Endothelial cell of umbilical vein (primary cell): Measurements from ENCODE around the gene EID2B. TPM values are rescaled to one million over a fixed set of nuclear protein-coding genes. Genes with fewer than 3 reads are reported as not detected.

Experiments
- BruUV-seq: library from RNA; stranded (reverse); fragments of 400-500 nt; replicated peaks from 2 replicates; lab custom pipeline; 2021; lab: Mats Ljungman, UMichigan
- CTCF ChIA-PET: fragments of 300-600, 350-600 bp; sonication (Branson Sonifier 250); formaldehyde crosslinking; loops from one replicate; lab custom pipeline; 2021; ENCODE audit warnings: antibody characterized with exemption, inconsistent platforms; lab: Charles Lee
- POLR2A ChIA-PET: fragments of 300-600, 350-600 bp; sonication (Branson Sonifier 250); formaldehyde crosslinking; loops from one replicate; lab custom pipeline; 2021; ENCODE audit warnings: antibody characterized with exemption, inconsistent platforms; lab: Charles Lee
- DNase-seq: peaks from one replicate; pipeline ENCODE4 v3.0.0-alpha.2; 2011; ENCODE audit warnings: low read depth, low spot score
- FAIRE-seq: peaks from 2 replicates; lab custom pipeline; 2011; peaks lifted over from hg19 to GRCh38; lab: Jason Lieb, UNC
- H2AFZ ChIP-seq: 2 replicates; pipeline ENCODE4 v1.6.0; 2012; ENCODE audit warnings: low read depth, low read length, control low read depth, inconsistent platforms
- H3K27ac ChIP-seq: 2 replicates; pipeline ENCODE4 v1.5.1; 2011; ENCODE audit warnings: low read depth, mild to moderate bottlenecking, control low read depth, low read length, moderate library complexity; ENCODE audit not compliant: insufficient read depth
- H3K27me3 ChIP-seq, 2 experiments: 2 replicates each; pipeline versions ENCODE4 v1.6.0 to v1.6.1; 2011; ENCODE audit warnings: low read length in 2 of 2, mixed read lengths in 1 of 2; ENCODE audit not compliant: control insufficient read depth in 2 of 2, insufficient read depth in 2 of 2
- H3K36me3 ChIP-seq, 2 experiments: 2 replicates in 1 of 2; 3 replicates in 1 of 2; pipeline ENCODE4 v1.5.1; 2011; ENCODE audit warnings: low read length in 2 of 2, mild to moderate bottlenecking in 1 of 2, moderate library complexity in 1 of 2; ENCODE audit not compliant: control insufficient read depth in 2 of 2, insufficient read depth in 2 of 2; ENCODE audit errors: extremely low read depth in 1 of 2
- H3K4me1 ChIP-seq: 3 replicates; pipeline ENCODE4 v1.5.1; 2011; ENCODE audit warnings: mild to moderate bottlenecking, low read length; ENCODE audit not compliant: control insufficient read depth, insufficient read depth; ENCODE audit errors: extremely low read depth
- H3K4me2 ChIP-seq: 2 replicates; pipeline ENCODE4 v1.6.1; 2011; ENCODE audit warnings: low read length, control low read depth, mixed read lengths; ENCODE audit not compliant: insufficient read depth
- H3K4me3 ChIP-seq, 3 experiments: fragments of 200-600 bp in 1 of 3; sonication (generic), shearing (Covaris generic) in 1 of 3; replicated peaks in 1 of 3; 2 replicates each; pipeline ENCODE4 v1.5.1; 2011 to 2016; ENCODE audit warnings: control low read depth in 3 of 3, low read length in 3 of 3, mild to moderate bottlenecking in 2 of 3, inconsistent platforms in 1 of 3, low read depth in 1 of 3, moderate library complexity in 1 of 3; ENCODE audit not compliant: insufficient read depth in 1 of 3
- H3K79me2 ChIP-seq: 2 replicates; pipeline ENCODE4 v1.6.0; 2012; ENCODE audit warnings: low read length, inconsistent platforms; ENCODE audit not compliant: control insufficient read depth, insufficient read depth
- H3K9ac ChIP-seq: replicated peaks from 2 replicates; pipeline ENCODE3; 2011; ENCODE audit warnings: low read length, control low read depth; ENCODE audit not compliant: insufficient read depth; ENCODE audit errors: extremely low read depth
- H3K9me1 ChIP-seq: replicated peaks from 3 replicates; pipeline ENCODE4 v1.6.0; 2011; ENCODE audit warnings: mild to moderate bottlenecking, low read length; ENCODE audit not compliant: control insufficient read depth, insufficient read depth; ENCODE audit errors: extremely low read depth
- H3K9me3 ChIP-seq: replicated peaks from 2 replicates; pipeline ENCODE4 v1.5.1; 2012; ENCODE audit warnings: low read length, inconsistent platforms; ENCODE audit not compliant: control insufficient read depth, insufficient read depth
- H4K20me1 ChIP-seq: replicated peaks from 2 replicates; pipeline ENCODE3; 2011; ENCODE audit warnings: mild to moderate bottlenecking, low read length; ENCODE audit not compliant: control insufficient read depth, insufficient read depth; ENCODE audit errors: extremely low read depth
- EZH2 ChIP-seq: IDR thresholded peaks from 2 replicates; pipeline ENCODE4 v1.6.1; 2012; ENCODE audit warnings: borderline replicate concordance, low read depth, mild to moderate bottlenecking, moderate library complexity, low read length, inconsistent platforms; ENCODE audit not compliant: severe bottlenecking
- GATA2 ChIP-seq: IDR thresholded peaks from 2 replicates; pipeline ENCODE4 v1.7.0; 2011; ENCODE audit warnings: low read depth, mild to moderate bottlenecking, moderate library complexity, mixed read lengths, low read length; ENCODE audit not compliant: insufficient read length, insufficient read depth
- JUN ChIP-seq: IDR thresholded peaks from 2 replicates; pipeline ENCODE4 v1.6.1; 2011; ENCODE audit warnings: borderline replicate concordance, low read depth; ENCODE audit not compliant: insufficient read length, insufficient read depth
- MAX ChIP-seq: IDR thresholded peaks from 2 replicates; pipeline ENCODE4 v1.6.1; 2011; ENCODE audit not compliant: insufficient read depth, insufficient read length
- MYC ChIP-seq: IDR thresholded peaks from one replicate; pipeline ENCODE4 v1.6.1; 2011; ENCODE audit warnings: mild to moderate bottlenecking, low read depth, low read length
- POLR2AphosphoS5 ChIP-seq: IDR thresholded peaks from 2 replicates; pipeline ENCODE4 v1.6.1; 2012; ENCODE audit warnings: low read depth, mild to moderate bottlenecking, control low read depth, low read length, moderate library complexity; ENCODE audit not compliant: insufficient read depth
- dilution Hi-C: fragments of 300-500 bp; cut with MboI; formaldehyde crosslinking; loops from one replicate; pipeline ENCODE4 v1.15.0; 2019; ENCODE audit warnings: low sequenced_read_pairs; ENCODE audit not compliant: extremely low pct_ligation_motif_present
- intact Hi-C: fragments of 100-400 bp; cut with micrococcal nuclease; formaldehyde crosslinking; loops from one replicate; pipeline ENCODE4 v1.10.0; 2022
- polyA plus RNA-seq, 4 experiments: library from polyadenylated mRNA; depleted of rRNA in 3 of 4; stranded (reverse) in 3 of 4; unstranded in 1 of 4; fragments of >200 nt; gene quantifications; 2 replicates each; pipeline versions ENCODE4 v1.2.1 to v1.2.3, GENCODE V29; 2011 to 2012; ENCODE audit warnings: missing spikeins in 1 of 4
- total RNA-seq: library from RNA; stranded (reverse); gene quantifications from 2 replicates; pipeline ENCODE4 v1.2.3, GENCODE V29; 2021

Gene EID2B
- total and polyA plus RNA-seq, 2 donors (not counting 3 experiments of a cell fraction or from before 2014, with no cell fraction given): 1.7 to 3.9 TPM

- no peaks in the 10 kb centered on the region for H3K9me3 ChIP-seq
- TF ChIP-seq GATA2: no peak
- peak; percentile 44 for TF ChIP-seq EZH2
- FAIRE-seq (no peak), DNase-seq (no peak)
- dilution Hi-C loops: no loop called here
- no peak overlapping the region for H3K27ac ChIP-seq
- ChIA-PET CTCF (interaction anchor here (1.1 to 1.5 kb wide), 2 partner anchors 10 to 25 kb away, joined by 3 read pairs; partner anchors contain the start of gene EID2B), POLR2A (no interaction called here)
- no peaks in the 10 kb centered on the region for H3K9me1 ChIP-seq
- no peak overlapping the region for H3K9ac ChIP-seq
- H3K27me3 ChIP-seq: peaks cover 8 to 13% of the 10 kb centered on the region in 2 experiments
- H2AFZ ChIP-seq: peak overlapping the region; percentile 90
- H4K20me1 ChIP-seq: no peaks in the 10 kb centered on the region
- H3K4me2 ChIP-seq: peak overlapping the region; percentile 58
- intact Hi-C loops: no loop called here
- H3K4me3 ChIP-seq: peak overlapping the region in 2 of 3 experiments; percentile 20 to 45
- no TSS peak for BruUV-seq
- peaks cover 4% of the 10 kb centered on the region for H3K4me1 ChIP-seq
- H3K79me2 ChIP-seq: no peaks in the 10 kb centered on the region
- no peaks in the 10 kb centered on the region for H3K36me3 ChIP-seq
Measured at GRCh38 chr19:39507715-39508364, 24.8 kb downstream of the EID2B start.

- H3K4me2 ChIP-seq: peak overlapping the region; percentile 58
- BruUV-seq: no TSS peak
- no peaks in the 10 kb centered on the region for H4K20me1 ChIP-seq
- no peaks in the 10 kb centered on the region for H3K79me2 ChIP-seq
- H3K9me3 ChIP-seq: no peaks in the 10 kb centered on the region
- H3K27me3 ChIP-seq: peaks cover 8 to 13% of the 10 kb centered on the region in 2 experiments
- FAIRE-seq: peak; percentile 43
- no peaks in the 10 kb centered on the region for H3K36me3 ChIP-seq
- dilution Hi-C loops (no loop called here), intact Hi-C loops (no loop called here)
- H3K4me3 ChIP-seq: peak overlapping the region in 2 of 3 experiments; percentile 20 to 45
- peak overlapping the region; percentile 90 for H2AFZ ChIP-seq
- ChIA-PET POLR2A (no interaction called here), CTCF (interaction anchor here (1.5 kb wide), 1 partner anchor 25 kb away, joined by 3 read pairs; the partner anchor contains the start of gene EID2B)
- H3K27ac ChIP-seq: no peak overlapping the region
- H3K9ac ChIP-seq: no peak overlapping the region
- TF ChIP-seq GATA2: no peak
- TF ChIP-seq POLR2AphosphoS5: peak; percentile 52
- peak; percentile 40 for TF ChIP-seq EZH2
- peak; percentile 74 for TF ChIP-seq MAX
- TF ChIP-seq JUN: no peak
- no peak for TF ChIP-seq MYC
- H3K4me1 ChIP-seq: peaks cover 4% of the 10 kb centered on the region
- DNase-seq: peak; percentile 69
- no peaks in the 10 kb centered on the region for H3K9me1 ChIP-seq
Measured at GRCh38 chr19:39506944-39507714, 25.5 kb downstream of the EID2B start.
